GM21360 (cell line): ENCODE results near the gene KDM4C.

Source experiments
- ATAC-seq: cut with Tn5 transposase; IDR thresholded peaks from one replicate; pipeline ENCODE4 v1.9.1; 2021; ENCODE audit warnings: mild to moderate bottlenecking, moderate library complexity; ENCODE audit not compliant: unreplicated experiment

KDM4C gene

DNA sequence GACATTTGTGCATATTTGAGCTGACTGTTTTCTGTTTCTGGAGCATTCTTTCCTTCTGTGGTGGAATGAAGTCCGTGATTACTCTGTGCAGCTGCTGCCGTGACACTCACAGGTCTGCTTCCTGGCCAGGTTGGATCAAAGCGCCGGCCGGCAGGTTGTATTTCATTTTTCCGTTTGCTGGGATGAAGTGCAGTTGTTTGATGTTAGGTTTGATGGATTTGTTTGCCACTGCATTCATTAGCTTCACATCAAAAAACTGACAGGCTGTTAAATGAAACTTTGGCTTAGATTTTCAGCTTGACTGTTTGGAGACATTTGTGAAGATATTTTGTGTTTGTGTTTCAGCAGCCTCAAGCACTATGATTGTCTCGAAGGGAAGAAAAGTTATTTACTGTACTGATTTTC, 140.1 kb downstream of the KDM4C start:
- no peak for ATAC-seq

DNA sequence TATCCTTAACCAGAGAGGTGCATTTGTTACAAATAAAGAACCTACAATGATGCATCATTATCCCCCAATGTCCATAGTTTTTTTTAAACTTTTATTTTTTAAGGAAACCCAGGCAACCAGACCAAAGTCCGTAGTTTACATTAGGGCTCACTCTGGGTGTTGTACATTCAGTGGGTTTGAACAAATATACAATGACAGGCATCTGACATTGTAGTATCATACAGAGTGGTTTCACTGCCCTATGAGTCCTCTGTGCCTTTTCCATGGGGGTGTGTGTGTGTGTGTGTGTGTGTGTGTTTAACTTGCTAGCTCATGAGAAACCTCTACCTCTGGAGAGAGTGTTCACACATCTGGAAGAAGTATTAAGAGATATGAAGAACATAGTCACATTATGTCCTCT, 141.5 kb downstream of the KDM4C start:
- ATAC-seq: no peak

DNA sequence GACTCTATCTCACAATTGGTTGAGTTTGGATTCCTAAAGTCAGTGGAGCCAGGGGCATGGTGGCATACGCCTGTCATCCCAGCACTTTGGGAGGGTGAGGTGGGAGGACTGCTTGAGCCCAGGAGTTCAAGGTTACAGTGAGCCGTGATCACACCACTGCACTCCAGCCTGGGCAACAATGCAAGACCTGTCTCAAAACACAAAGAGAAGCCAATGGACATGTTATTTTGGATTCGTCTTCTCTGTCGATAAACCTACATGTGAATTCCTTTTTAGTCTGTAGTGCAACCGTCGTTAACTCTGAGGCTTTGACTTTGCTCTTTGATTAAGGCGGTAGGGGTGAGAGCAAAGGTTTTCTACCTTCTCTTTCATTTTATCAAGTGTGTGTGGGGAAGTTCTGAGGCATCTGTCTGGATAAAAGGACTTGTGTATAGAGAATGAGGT, 142.7 kb downstream of the KDM4C start:
- no peak for ATAC-seq

DNA sequence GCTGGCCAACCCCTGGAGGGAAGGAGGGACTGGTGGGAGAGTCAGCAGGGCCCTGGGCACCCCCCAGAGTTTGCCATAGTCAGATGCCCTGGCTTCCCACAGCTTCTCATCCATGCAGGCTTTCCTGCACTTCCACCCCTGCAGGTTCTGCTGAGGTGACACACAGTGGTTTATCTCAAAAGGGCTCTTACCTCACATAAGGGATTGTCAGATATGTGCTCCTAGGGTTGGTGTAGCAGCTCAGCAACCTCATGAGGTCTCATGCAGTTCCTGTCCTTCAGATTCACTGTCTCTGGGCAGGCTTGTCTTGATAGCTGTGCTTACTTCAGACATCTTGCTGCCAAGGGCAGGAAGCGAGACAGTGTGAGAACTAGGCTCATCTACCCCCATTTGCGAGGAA, 143.4 kb downstream of the KDM4C start:
- no peak for ATAC-seq

DNA sequence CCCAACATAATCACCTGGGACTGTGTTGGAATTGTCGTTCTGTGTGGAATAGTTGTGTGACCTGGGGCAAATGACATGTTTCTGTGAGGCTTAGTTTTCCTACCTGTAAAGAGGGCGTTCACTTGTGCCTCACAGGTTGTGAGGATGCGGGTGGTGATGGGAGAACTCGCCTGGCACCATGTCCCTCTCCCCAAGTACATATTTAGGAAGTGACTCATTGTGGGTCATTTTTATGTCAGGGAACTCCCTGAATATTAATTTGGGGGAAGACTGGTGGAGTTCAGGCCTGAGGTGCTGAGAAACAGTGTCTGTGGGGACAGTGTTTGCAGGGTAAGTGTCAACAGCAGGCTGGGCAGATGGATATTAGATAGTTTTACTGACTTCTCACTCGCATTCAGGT, 144.7 kb downstream of the KDM4C start:
- no peak for ATAC-seq

DNA sequence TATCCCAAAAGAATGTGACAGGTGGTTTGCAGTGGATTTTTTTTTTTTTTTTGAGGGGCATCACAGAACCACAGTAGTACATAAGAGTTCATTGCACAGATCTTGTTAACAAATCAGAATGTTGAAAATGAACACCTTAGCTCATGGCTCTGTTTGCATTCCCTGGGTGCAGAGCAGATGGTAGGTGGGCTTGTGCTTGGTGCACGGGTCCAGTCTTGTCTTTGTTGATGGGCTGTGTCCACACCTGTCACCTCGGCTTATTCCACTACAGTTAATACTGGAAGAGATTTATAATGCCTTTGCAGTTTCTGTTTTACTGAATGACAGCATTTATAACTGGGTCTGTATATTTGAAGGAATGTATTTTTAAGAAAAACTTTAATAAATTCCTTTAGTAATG, 146.6 kb downstream of the KDM4C start:
- no peak for ATAC-seq

DNA sequence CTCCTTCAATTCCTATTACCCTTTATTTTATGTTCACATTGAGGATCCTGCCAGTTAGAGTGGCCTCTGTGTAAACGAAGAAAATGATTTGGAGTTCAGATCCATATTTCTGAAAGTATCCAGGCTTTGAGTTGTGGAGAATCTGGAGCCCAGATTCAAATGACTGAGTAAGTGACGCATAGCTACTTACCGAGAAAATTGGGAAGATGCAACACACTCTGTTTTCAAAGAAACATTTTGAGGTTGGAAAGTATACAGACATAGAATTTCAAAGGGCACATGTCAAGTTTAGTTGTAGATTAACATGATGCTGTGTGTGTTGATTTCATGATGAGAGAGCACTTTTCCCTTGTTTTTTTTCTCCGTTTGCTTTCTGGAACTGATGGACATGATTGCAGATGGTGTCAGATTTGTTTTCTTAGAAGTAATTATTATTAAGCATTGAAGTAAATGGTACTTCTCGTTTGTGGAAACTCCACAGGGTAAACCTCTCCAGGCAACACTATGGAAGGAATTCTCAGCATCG, 148.1 kb downstream of the KDM4C start:
- ATAC-seq: no peak

DNA sequence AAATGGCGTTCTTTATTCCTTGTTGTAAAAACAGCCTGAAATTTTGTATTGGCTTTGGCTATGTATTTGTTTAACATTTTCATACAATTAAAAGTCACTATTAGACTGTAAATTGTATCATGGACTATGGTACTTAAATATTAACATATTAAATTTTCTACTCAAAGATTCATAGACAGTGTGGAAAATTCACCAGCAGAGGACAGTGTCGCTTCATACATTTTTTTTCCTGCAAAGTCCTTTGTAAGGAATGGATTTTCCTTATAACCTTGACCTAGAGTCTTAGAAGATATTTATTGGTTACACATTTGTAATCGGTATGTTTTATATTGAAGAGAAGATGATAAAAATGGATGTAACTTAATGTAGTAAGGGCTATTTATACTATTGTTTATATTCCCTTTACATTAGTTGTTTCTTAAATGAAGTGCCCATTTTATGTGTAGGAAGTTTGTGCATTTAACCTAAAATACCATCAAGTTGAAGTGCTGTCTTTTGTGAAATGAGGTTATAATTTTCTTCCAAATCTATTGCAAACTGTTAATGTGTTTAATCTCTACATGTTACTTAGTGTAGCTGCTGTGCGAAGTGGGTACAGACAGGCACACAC, 150.1 kb downstream of the KDM4C start:
- no peak for ATAC-seq

DNA sequence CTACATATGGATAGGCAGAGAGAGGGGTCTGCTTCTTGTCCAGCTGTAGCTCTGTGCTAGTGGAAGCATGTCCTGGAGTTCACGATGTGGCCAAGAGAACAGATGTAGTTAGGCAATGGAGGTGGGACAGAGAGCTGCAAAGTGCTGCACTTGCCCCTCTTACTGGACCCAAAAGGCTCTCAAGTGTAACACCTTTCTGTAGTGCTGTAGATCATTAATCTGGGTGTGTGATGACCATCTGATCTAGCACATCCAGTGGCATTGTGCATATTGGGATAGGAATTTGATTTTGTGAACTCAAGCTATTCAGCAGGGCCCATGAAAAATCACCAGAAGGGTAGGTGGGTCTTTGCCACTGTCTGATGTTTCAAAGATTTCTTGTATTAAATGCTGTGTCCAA, 151.4 kb downstream of the KDM4C start:
- ATAC-seq: no peak

DNA sequence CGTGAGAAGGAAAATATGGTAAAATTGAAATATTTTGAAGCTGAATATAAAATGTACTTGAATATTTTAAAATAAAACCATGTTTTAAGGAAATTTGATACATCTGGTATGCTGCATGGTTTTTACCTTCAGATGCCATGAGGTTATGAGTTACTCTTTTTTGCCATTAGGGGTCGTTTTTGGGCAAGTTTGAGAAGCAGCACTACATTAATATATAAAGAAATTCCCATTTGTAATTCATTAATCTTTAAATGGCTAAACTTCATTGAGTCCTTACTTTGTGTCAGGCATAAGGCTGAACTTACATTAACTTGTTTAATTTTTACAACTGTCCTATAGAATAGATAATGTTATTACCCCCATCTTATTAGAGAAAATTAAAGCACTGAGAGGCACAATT, 152.3 kb downstream of the KDM4C start:
- no peak for ATAC-seq

DNA sequence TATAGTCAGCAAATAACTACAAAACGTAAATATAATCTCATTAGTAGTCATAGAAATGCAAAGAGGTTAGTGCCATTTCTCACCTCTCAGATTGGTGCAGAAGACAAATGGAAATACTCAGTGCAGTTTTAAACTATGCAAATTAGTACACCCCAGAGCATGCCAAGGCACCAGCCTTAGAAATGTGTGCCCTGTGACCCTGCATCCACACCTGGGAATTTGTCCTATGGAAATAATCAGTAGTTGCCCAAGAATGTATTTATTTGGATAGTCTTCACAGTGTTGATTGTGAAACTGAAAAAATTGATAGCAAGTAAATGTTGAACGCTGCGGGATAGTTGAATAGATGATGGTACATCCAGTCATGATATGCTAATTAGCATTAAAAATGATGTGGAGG, 152.7 kb downstream of the KDM4C start:
- ATAC-seq: no peak

DNA sequence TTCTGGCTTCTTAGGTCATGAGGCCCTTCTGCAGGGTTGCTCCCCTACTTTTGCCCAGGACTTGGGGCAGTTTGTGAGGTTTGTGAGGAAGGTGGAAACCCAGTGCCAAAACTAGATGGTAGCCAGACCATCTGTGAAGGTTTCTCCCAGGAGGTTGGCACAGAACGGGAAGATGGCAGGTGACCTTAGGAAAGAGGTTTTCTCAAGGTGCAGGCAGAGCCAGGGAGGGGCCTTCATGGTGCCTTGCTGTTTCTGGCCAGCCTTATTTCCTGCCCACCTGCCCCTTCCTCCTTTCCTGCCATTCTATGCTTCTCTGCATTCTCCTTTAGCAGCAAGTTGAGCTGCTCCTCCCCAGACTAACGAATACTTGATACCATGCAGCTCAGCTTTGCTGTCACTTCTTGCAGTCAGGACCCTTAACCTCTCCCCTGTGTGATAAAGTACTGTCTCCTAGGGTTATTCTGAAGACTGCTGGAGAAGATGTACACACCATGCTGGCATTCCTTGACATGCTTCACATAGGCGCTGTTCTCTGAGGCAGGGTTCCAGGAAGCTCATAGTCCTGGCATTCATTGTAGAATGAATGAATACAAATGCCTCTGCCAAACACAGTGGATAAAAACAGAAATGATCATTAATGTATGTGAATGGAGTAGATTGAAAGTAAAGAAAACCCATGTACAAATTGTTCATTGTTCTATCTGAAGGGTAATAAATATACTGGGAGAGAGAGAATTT, 154.3 kb downstream of the KDM4C start:
- no peak for ATAC-seq

DNA sequence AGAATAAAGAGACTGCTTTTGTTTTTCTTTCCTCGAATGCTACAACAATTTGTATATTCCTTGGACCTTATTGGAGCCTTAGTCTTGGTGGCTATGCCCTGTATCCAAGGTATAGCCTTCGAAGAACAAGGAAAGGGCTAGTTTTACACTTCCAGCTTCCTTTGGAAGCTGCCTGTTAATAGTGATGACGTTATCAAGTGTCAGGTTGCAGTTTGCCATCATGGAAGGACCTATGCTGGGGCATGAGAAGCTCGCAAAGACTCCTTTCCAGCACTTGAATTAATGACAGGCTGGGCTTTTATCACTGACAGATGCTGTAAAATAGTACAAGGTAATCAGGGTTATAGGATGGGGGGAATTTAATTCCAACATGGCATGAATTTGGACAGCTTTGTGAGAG, 157.9 kb downstream of the KDM4C start:
- no peak for ATAC-seq

DNA sequence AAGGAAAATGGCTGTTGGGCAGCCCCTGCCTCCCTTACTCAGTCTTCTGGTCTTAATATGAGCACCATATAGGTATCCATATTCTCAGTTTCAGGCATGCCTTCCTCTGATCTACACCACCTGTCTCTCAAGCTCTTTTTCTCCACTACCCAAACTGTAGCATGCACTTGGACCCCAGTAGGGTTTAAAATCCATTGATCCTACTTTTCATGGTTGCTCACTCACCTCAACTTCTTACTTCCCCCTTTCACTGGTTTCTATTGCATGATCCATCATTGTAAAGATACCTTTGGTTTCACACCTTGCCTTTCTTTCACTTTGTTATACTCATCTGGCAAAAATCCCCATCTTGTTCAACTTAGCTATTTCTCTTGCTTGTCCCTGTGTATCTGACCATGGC, 159.4 kb downstream of the KDM4C start:
- ATAC-seq: peak; percentile 84

DNA sequence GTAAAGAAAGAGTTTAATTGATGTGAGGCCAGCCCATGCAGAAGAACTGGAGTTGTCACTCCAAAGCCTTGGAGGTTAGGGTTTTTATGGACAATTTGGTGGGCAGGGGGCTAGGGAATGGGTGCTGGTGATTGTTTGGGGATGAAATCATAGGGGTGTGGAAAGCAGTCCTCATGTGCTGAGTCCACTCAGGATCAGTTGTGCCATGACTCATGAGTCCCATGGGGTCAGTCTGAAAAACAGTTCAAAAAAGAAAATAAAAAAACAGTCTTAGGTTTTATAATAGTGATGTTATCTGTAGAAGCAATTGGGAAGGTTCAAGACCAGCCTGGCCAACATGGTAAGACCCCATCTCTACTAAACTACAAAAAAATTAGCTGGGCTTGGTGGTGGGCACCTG, 162.3 kb downstream of the KDM4C start:
- ATAC-seq: no peak

DNA sequence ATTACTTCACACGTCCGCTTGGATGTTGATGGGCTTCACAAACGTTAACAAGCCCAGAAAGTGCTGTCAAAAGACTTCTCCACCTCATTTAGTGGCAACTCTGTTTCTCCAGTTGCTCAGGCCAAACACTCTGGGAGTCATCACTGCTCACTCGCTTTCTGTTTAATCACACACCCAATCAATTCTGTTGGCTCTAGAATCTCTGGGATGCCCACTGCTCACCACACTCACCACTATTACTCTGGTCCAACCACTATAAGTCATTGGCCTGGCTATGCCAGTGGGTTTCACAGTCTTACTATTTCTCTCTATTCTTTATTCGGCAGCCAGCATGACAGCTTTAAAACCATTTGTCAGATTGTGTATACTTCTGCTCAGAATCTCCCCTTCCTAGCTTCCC, 163.5 kb downstream of the KDM4C start:
- no peak for ATAC-seq

DNA sequence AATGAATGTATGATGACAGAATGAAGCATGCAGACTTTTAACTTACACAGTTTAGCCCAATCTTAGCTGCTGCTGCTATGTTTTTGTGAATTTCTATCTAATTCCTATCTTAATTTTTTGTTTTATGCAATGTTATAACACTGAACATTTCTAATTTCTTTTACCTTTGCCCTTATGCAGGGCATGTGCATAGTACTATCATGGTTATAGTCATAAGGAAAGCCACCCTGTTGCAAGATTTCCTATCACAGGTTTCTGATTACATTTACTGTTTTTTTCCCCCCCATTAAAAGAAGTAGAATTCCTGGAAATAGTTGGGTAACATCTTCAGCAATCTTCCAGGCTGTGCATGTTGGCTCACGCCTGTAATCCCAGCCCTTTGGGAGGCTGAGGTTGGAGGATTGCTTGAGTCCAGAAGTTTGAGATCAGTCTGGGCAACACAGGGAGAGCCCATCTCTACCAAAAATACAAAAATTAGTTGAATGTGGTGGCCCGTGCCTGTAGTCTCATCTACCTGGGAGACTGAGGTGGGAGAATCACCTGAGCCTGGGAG, 164.4 kb downstream of the KDM4C start:
- no peak for ATAC-seq

DNA sequence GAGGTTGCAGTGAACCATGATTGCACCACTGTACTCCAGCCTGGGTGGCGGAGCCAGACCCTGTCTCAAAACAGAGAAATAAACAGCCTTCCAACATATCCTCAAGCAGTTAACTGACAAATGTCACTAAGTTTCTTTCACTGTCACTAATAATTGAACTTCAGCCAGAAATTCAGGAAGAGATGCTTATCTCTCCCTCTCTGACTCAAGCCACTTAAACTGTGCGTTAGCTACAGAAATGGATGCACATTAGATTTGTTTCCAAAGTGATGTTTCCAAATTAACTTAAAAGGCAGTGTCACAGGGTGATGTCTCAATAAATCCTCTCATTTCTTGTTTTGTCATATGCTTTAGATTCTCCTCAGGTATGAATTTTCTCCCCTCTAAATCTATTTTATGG, 164.9 kb downstream of the KDM4C start:
- ATAC-seq: no peak

DNA sequence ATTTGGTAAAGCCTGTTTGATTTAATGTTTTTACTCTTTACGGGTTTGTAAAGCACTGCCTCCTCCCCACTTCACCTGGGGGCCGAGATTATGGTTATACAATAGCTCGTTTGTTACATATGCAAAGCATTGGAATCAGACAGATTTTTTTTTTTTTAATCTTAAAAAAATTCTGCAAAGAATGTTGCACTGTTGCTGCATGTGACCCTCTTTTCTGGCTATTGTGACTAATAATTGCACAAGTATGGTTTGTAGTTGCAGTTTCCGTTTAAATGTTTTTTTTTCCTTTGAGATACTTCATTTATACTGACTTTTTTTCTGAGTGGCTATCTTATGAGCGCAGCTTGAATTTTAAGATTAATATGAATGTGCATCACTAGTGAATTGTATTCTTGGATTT, 165.3 kb downstream of the KDM4C start:
- ATAC-seq: no peak

DNA sequence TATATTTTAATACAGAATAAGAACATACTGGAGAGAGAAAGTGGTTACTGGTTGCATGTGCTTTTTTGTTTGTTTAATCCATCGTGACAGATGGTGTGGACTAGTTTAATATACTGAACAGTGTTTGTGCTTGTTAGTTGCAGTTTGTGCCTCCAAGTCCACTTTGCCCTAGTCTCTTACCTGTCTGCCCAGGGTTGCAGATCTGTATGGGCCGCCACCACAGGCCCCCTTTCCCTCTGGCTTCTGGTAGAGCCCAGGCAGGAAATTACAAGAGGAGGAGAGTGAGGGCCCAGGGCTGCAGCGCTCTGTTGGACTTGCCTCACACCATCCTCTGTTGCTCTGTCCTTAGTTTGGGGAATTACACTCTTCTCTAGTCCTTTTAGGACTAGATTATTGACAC, 166.4 kb downstream of the KDM4C start:
- no peak for ATAC-seq

DNA sequence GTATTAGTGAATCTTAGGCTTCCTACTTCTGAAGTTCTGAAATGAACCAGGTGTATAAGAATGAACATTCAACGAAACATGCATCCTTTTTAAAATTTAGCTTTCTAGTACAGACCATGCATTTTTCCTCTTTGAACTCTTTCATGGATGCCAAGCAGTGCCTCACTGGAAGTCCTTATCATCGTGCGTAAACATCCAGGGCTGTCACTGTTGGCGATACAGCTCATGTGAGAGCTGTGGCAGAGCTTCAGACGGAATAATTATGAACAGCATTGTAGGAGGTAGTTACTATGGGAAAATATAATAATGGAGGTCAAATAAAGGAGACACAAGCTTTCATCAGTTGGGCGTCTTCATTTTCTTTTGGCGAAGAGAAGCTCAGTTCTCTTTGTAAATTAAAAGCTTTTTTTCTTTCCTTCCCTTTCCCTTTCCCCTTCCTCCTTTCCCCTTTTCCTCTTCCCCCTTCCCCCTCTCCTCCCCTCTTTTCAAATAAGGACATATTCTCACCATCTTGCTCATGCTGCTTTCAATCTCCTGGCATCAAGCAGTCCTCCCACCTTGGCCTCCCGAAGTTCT, 167.3 kb downstream of the KDM4C start:
- no peak for ATAC-seq

DNA sequence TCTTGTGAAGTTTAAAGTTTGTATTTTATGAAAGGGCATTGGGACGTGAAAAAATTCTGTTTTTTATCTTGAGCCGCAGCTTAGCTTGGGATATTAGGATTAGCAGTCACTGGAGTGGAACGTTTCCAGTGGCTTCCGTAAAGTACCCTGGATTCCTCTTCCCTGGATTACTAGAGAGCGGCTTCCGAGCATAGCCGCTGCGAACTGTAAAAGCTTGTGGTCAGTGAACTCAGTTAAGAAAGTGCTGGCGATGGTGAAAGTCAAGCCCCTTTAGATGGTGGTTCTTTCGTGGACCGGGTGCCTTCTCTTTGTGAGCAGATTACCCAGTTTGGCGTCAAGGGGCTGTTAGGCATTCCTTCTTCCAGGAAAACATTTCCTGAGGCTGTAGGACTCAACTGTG, 168.1 kb downstream of the KDM4C start:
- no peak for ATAC-seq
